ENCODE data around the gene ELK4. TPM values are rescaled to one million over a fixed set of nuclear protein-coding genes. Genes with fewer than 3 reads are reported as not detected.
A peak's percentile ranks its signal among the peaks of the same experiment; 100 is the strongest.

ELK4 gene
- total RNA-seq, 2 experiments from 2014 or later, result 60.7 to 65.8 TPM

DNA sequence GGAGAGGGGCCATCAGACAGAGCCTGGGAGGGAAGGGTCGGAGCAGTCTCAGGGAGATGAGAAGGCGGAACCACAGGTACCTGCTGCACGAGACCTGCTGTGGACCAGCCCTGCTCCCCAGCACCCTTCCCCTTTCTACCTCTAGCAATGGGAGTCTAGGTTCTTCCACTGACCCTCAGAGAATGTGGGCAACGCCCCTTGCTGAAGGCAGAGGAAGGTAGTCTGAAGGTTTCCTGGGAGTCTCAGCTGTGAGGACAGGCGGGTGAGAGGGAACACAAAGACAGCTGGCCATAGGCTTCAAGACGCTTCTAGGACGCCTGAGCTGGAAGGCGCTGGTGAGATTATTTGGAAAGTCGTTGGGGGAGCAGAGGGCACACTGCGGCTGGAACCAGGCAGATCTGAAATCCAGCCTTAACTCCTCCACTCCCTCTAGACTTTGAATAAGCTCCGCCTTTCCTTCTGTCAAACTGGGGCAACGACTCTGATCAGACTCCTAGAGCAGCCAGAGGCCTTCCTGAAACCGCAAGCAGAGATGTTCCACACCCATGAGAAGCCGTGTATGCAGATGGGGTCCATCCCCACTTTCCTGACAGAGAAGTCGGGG lies 30.4 kb upstream of the ELK4 start:
- POLR2A ChIA-PET, result no interaction called here
- Mint-ChIP-seq H3K27ac (no peak overlapping the region), H3K4me1 (ENCODE audit: low read depth) (no peaks in the 10 kb centered on the region), H3K4me3 (no peak overlapping the region), H3K36me3 (no peaks in the 10 kb centered on the region), H3K27me3 (peaks cover 2% of the 10 kb centered on the region), H3K9me3 (no peaks in the 10 kb centered on the region)
- DNase-seq, result no peak
- intact Hi-C loops (cut with micrococcal nuclease), result no loop called here
- CTCF ChIA-PET, result interaction anchor here (1.0 to 9.7 kb wide), 4 partner anchors 48 to 316 kb away, joined by 3 to 631 read pairs (median 220); no protein-coding TSS in a partner anchor

DNA sequence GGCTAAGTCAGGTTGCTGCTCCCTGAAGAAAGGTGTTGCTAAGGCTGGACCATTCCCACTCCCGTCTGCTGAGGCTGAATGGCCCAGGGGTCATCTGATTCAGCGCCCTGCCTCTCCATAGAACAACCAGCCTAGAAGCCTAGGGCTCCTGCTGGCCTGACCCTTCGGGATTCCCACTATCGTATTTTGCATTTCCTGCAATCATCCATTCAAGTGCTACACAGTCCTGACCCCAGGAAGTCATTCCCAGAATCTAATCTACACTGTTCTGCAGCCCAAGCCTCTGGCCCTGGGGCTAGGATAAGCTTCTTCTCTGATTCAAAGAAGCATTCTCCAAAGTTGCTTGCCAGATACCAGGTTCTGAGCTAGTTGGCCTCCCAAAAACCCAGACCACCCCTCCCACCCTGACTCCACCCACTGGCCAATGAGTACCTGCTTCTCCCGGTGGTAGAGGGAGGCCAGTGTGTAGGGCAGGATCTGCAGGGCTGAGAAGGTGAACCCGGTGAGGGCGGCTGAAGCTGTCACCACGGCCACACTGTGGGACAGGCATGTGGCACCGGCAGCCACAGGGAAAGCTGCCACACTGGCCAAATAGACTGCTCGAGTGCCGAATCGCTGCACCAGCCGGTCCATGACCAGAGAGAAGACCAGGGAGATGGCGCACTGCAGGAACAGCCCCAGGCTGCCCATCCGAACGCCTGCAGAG lies 29.8 kb upstream of the ELK4 start:
- Mint-ChIP-seq H3K4me1 (ENCODE audit: low read depth) (no peaks in the 10 kb centered on the region), H3K27ac (no peak overlapping the region), H3K9me3 (no peaks in the 10 kb centered on the region), H3K4me3 (no peak overlapping the region), H3K27me3 (peaks cover 2% of the 10 kb centered on the region), H3K36me3 (no peaks in the 10 kb centered on the region)
- no peak for DNase-seq
- CTCF ChIA-PET, result interaction anchor here (1.0 to 9.7 kb wide), 5 partner anchors 16 to 317 kb away, joined by 3 to 631 read pairs (median 124); partner anchors contain the start of gene SLC45A3
- intact Hi-C loops (cut with micrococcal nuclease), result no loop called here
- POLR2A ChIA-PET, result no interaction called here

DNA sequence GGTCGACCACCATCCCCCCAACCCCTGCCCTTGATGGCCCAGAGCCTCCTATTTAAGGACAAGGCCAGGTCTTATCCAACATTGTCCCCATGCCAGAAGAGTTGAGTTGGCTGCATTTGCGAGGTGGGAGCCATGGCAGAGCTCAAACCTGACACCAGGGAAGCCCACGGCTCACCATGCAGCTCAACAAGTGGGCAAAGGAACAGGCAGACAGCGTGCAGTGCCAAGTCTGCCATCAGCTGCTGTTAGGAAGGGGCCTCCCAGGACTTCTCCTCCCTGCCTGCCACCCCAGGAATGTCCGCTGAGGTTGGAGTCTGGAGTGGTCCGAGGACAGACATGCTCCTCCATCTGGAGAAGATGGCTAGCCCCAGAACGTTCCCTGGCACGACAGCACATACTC lies 28.6 kb upstream of the ELK4 start:
- CTCF ChIA-PET, result interaction anchor here (0.6 to 9.7 kb wide), 13 partner anchors 17 to 318 kb away, joined by 3 to 631 read pairs (median 34); partner anchors contain the start of gene SLC45A3
- H3K27ac Mint-ChIP-seq, result no peak overlapping the region
- POLR2A ChIA-PET, result interaction anchor here (0.5 to 3.4 kb wide), 2 partner anchors 14 to 69 kb away, joined by 3 to 16 read pairs; no protein-coding TSS in a partner anchor
- no peaks in the 10 kb centered on the region for H3K9me3 Mint-ChIP-seq
- intact Hi-C loops (cut with micrococcal nuclease), result no loop called here
- H3K4me3 Mint-ChIP-seq, result no peak overlapping the region
- no peaks in the 10 kb centered on the region for H3K4me1 Mint-ChIP-seq (ENCODE audit: low read depth)
- H3K36me3 Mint-ChIP-seq, result no peaks in the 10 kb centered on the region
- H3K27me3 Mint-ChIP-seq, result peaks cover 2% of the 10 kb centered on the region
- no peak for DNase-seq

- Mint-ChIP-seq H3K27me3 (peaks cover 2% of the 10 kb centered on the region), H3K4me3 (no peak overlapping the region), H3K27ac (no peak overlapping the region), H3K4me1 (ENCODE audit: low read depth) (no peaks in the 10 kb centered on the region), H3K9me3 (no peaks in the 10 kb centered on the region), H3K36me3 (no peaks in the 10 kb centered on the region)
- CTCF ChIA-PET, result interaction anchor here (0.6 to 9.7 kb wide), 71 partner anchors 10 to 448 kb away, joined by 3 to 631 read pairs (median 5); partner anchors contain the start of genes ELK4, PM20D1 and SLC45A3
- DNase-seq, result peak; percentile 85
- POLR2A ChIA-PET, result interaction anchor here (0.5 to 3.4 kb wide), 2 partner anchors 16 to 67 kb away, joined by 3 to 16 read pairs; no protein-coding TSS in a partner anchor
- intact Hi-C loops (cut with micrococcal nuclease), result loop anchor here (1.0 to 5.0 kb wide), 3 partner anchors 52 to 318 kb away; no protein-coding TSS in a partner anchor
These were observed 27.3 kb upstream of the ELK4 start for GRCh38 chr1:205658943-205659581.

DNA sequence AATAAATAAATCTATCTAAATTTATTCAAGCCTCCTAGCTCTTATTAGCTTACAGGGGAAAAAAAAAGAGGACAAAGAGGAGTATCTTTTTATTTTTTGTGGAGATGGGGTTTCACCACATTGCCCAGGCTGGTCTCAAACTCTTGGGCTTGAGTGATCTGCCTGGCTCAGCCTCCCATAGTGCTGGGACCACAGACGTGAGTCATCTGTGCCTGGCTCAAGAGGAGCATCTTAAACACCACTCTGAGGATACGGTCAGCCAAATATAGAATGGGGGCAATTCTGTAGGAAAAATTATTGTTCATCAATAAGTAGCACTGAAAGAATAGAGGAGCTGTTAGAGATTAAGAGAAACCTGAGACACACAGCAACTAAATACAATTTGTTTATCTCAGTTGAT lies 24.4 kb upstream of the ELK4 start:
- ChIA-PET CTCF (interaction anchor here (0.6 to 9.7 kb wide), 17 partner anchors 22 to 321 kb away, joined by 3 to 631 read pairs (median 12); partner anchors contain the start of gene ELK4), POLR2A (no interaction called here)
- Mint-ChIP-seq H3K4me1 (ENCODE audit: low read depth) (no peaks in the 10 kb centered on the region), H3K4me3 (no peak overlapping the region), H3K36me3 (no peaks in the 10 kb centered on the region), H3K9me3 (no peaks in the 10 kb centered on the region), H3K27ac (no peak overlapping the region), H3K27me3 (peaks cover 2% of the 10 kb centered on the region)
- DNase-seq, result no peak
- intact Hi-C loops (cut with micrococcal nuclease), result loop anchor here (5.0 kb wide), 1 partner anchor 129 kb away; no protein-coding TSS in a partner anchor

GRCh38 chr1:205652984-205653383 lies 21.2 kb upstream of the ELK4 start:
- Mint-ChIP-seq H3K27ac (no peak overlapping the region), H3K27me3 (peaks cover 2% of the 10 kb centered on the region), H3K4me1 (ENCODE audit: low read depth) (no peaks in the 10 kb centered on the region), H3K9me3 (no peaks in the 10 kb centered on the region), H3K4me3 (no peak overlapping the region), H3K36me3 (no peaks in the 10 kb centered on the region)
- intact Hi-C loops (cut with micrococcal nuclease), result no loop called here
- DNase-seq, result no peak
- ChIA-PET POLR2A (interaction anchor here (0.6 kb wide), 1 partner anchor 125 kb away, joined by 3 read pairs; no protein-coding TSS in a partner anchor), CTCF (interaction anchor here (0.6 to 9.7 kb wide), 3 partner anchors 58 to 126 kb away, joined by 3 to 631 read pairs (median 253); no protein-coding TSS in a partner anchor)

DNA sequence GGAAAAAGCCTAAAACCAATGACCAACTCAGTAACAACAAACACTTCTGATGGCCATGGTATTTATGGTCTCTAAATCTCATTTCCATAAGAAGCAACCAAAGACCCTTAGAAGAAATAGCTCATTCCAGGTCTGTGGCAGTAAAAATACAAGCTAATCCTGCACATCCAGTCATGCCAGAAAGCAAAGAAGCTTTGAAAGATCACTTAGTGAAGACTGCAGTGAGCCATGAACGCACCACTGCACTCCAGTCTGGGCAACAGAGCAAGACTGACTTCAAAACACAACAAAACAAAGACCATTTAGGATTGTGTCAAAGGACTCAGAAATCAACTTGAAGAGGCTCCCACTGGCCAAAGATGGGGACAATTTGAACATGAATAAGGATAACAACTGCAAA lies 18.4 kb upstream of the ELK4 start:
- Mint-ChIP-seq H3K27ac (no peak overlapping the region), H3K36me3 (no peaks in the 10 kb centered on the region), H3K27me3 (no peaks in the 10 kb centered on the region), H3K4me1 (ENCODE audit: low read depth) (no peaks in the 10 kb centered on the region), H3K9me3 (no peaks in the 10 kb centered on the region), H3K4me3 (no peak overlapping the region)
- intact Hi-C loops (cut with micrococcal nuclease), result no loop called here
- POLR2A ChIA-PET, result no interaction called here
- no peak for DNase-seq
- CTCF ChIA-PET, result interaction anchor here (1.0 to 3.4 kb wide), 4 partner anchors 8 to 121 kb away, joined by 3 to 12 read pairs (median 6); no protein-coding TSS in a partner anchor

GRCh38 chr1:205645519-205645918 lies 13.7 kb upstream of the ELK4 start:
- H3K27ac Mint-ChIP-seq, result no peak overlapping the region
- CTCF ChIA-PET, result interaction anchor here (1.4 to 5.1 kb wide), 4 partner anchors 10 to 53 kb away, joined by 3 to 41 read pairs (median 8); no protein-coding TSS in a partner anchor
- POLR2A ChIA-PET, result no interaction called here
- H3K9me3 Mint-ChIP-seq, result no peaks in the 10 kb centered on the region
- no peak overlapping the region for H3K4me3 Mint-ChIP-seq
- H3K27me3 Mint-ChIP-seq, result peaks cover 4% of the 10 kb centered on the region
- no peak for DNase-seq
- H3K36me3 Mint-ChIP-seq, result no peaks in the 10 kb centered on the region
- intact Hi-C loops (cut with micrococcal nuclease), result no loop called here
- H3K4me1 Mint-ChIP-seq (ENCODE audit: low read depth), result no peaks in the 10 kb centered on the region

DNA sequence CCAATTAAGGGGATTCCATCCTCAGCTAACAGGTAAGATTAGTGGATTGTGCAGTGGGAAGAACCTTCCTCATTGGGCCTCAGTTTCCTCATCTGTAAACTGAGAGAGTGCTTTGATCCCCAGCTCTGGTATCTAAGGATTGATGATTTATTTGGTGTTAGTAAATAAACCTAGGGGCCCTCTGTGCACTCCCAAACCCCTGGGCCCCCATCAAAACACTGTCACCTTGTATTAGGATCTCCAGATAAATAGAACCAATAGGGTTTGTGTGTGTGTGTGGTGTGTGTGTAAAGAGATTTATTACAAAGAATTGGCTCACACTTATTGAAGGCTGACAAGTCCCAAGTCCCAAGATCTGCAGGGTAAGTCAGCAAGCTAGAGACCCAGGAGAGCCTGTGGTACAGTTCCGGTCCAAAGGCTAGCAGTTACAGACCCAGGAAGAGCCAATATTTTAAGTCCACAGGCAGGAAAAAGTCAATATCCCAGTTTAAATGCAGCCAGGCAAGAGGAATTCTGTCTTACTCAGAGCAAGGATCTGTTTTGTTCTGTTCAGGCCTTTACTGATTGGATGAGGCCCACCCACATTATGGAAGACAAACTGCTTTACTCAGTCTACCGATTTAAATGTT lies 11.0 kb upstream of the ELK4 start:
- Mint-ChIP-seq H3K9me3 (no peaks in the 10 kb centered on the region), H3K4me3 (no peak overlapping the region), H3K4me1 (ENCODE audit: low read depth) (no peaks in the 10 kb centered on the region), H3K27me3 (peaks cover 13% of the 10 kb centered on the region), H3K36me3 (no peaks in the 10 kb centered on the region), H3K27ac (no peak overlapping the region)
- no peak for DNase-seq
- intact Hi-C loops (cut with micrococcal nuclease), result no loop called here
- ChIA-PET POLR2A (interaction anchor here (0.7 kb wide), 1 partner anchor 55 kb away, joined by 3 read pairs; no protein-coding TSS in a partner anchor), CTCF (interaction anchor here (0.6 to 5.1 kb wide), 4 partner anchors 8 to 114 kb away, joined by 4 to 41 read pairs (median 6); no protein-coding TSS in a partner anchor)

GRCh38 chr1:205639567-205639966 lies 7.8 kb upstream of the ELK4 start:
- Mint-ChIP-seq H3K27ac (no peak overlapping the region), H3K36me3 (no peaks in the 10 kb centered on the region), H3K9me3 (no peaks in the 10 kb centered on the region), H3K4me1 (ENCODE audit: low read depth) (no peaks in the 10 kb centered on the region), H3K27me3 (peaks cover 13% of the 10 kb centered on the region), H3K4me3 (no peak overlapping the region)
- no peak for DNase-seq
- intact Hi-C loops (cut with micrococcal nuclease), result no loop called here
- POLR2A ChIA-PET, result no interaction called here
- CTCF ChIA-PET, result interaction anchor here (0.8 to 1.3 kb wide), 3 partner anchors 48 to 248 kb away, joined by 3 read pairs; no protein-coding TSS in a partner anchor

- ChIA-PET CTCF (interaction anchor here (1.1 to 10.7 kb wide), 4 partner anchors 20 to 109 kb away, joined by 3 to 316 read pairs (median 6); no protein-coding TSS in a partner anchor), POLR2A (no interaction called here)
- no peaks in the 10 kb centered on the region for H3K4me1 Mint-ChIP-seq (ENCODE audit: low read depth)
- peaks cover 10% of the 10 kb centered on the region for H3K27me3 Mint-ChIP-seq
- intact Hi-C loops (cut with micrococcal nuclease), result no loop called here
- no peak overlapping the region for H3K4me3 Mint-ChIP-seq
- no peak for DNase-seq
- no peaks in the 10 kb centered on the region for H3K9me3 Mint-ChIP-seq
- H3K27ac Mint-ChIP-seq, result no peak overlapping the region
- no peaks in the 10 kb centered on the region for H3K36me3 Mint-ChIP-seq
These were observed 6.2 kb upstream of the ELK4 start for GRCh38 chr1:205637854-205638468.

Measured in activated CD4-positive, alpha-beta memory T cell treated with anti-CD3 and anti-CD28 coated beads for 36 hours (primary cell).